Trophoblast cell (in vitro differentiated cells and primary cell): Measurements from ENCODE around the gene CHCHD3.

Experiments used
- DNase-seq, 2 donors: peaks; one replicate each; pipeline ENCODE4 v3.0.0-alpha.2; 2016
- H2AFZ ChIP-seq: 2 replicates; pipeline ENCODE4 v1.6.1; 2013; ENCODE audit warnings: low read length, moderate library complexity, mild to moderate bottlenecking; ENCODE audit not compliant: insufficient read depth, poor library complexity
- H2AK5ac ChIP-seq: 2 replicates; pipeline ENCODE4 v1.6.1; 2013; ENCODE audit warnings: mild to moderate bottlenecking, low read length
- H2BK120ac ChIP-seq: 2 replicates; pipeline ENCODE4 v1.6.1; 2013; ENCODE audit warnings: low read length, mild to moderate bottlenecking, moderate library complexity; ENCODE audit not compliant: insufficient read depth, poor library complexity
- H2BK12ac ChIP-seq: 2 replicates; pipeline ENCODE4 v1.6.1; 2013; ENCODE audit warnings: mild to moderate bottlenecking, low read length, moderate library complexity
- H2BK5ac ChIP-seq: 2 replicates; pipeline ENCODE4 v1.6.1; 2013; ENCODE audit warnings: low read length, low read depth, moderate library complexity, mild to moderate bottlenecking; ENCODE audit not compliant: poor library complexity
- H3K14ac ChIP-seq: 2 replicates; pipeline ENCODE4 v1.6.1; 2013; ENCODE audit warnings: mild to moderate bottlenecking, low read length
- H3K18ac ChIP-seq: 2 replicates; pipeline ENCODE4 v1.6.1; 2013; ENCODE audit warnings: mild to moderate bottlenecking, low read length
- H3K23ac ChIP-seq: 2 replicates; pipeline ENCODE4 v1.6.1; 2013; ENCODE audit warnings: low read length
- H3K27ac ChIP-seq: 2 replicates; pipeline ENCODE4 v1.5.1; 2013; ENCODE audit warnings: low read depth, mild to moderate bottlenecking, inconsistent platforms, low read length, moderate library complexity
- H3K27me3 ChIP-seq: 2 replicates; pipeline ENCODE4 v1.6.1; 2013; ENCODE audit warnings: inconsistent platforms, mild to moderate bottlenecking, low read length, moderate library complexity; ENCODE audit not compliant: insufficient read depth
- H3K36me3 ChIP-seq, 2 experiments: 1 replicate in 1 of 2; 2 replicates in 1 of 2; pipeline ENCODE4 v1.6.1; 2013; ENCODE audit warnings: low read length in 2 of 2, mild to moderate bottlenecking in 2 of 2, moderate library complexity in 1 of 2; ENCODE audit not compliant: insufficient read depth in 2 of 2, control insufficient read depth in 1 of 2
- H3K4ac ChIP-seq: 2 replicates; pipeline ENCODE4 v1.6.1; 2013; ENCODE audit warnings: low read depth, mild to moderate bottlenecking, low read length, moderate library complexity
- H3K4me1 ChIP-seq, 2 experiments: 1 replicate in 1 of 2; 2 replicates in 1 of 2; pipeline ENCODE4 v1.6.1; 2013; ENCODE audit warnings: low read length in 2 of 2, mild to moderate bottlenecking in 2 of 2, moderate library complexity in 1 of 2; ENCODE audit not compliant: insufficient read depth in 2 of 2, control insufficient read depth in 1 of 2
- H3K4me2 ChIP-seq: 2 replicates; pipeline ENCODE4 v1.6.1; 2013; ENCODE audit warnings: inconsistent platforms, mild to moderate bottlenecking, low read length, moderate library complexity
- H3K4me3 ChIP-seq: 2 replicates; pipeline ENCODE4 v1.5.1; 2013; ENCODE audit warnings: mild to moderate bottlenecking, low read depth, low read length, inconsistent platforms
- H3K79me1 ChIP-seq: one replicate; pipeline ENCODE4 v1.6.1; 2013; ENCODE audit warnings: low read length
- H3K79me2 ChIP-seq: 2 replicates; pipeline ENCODE4 v1.6.1; 2013; ENCODE audit warnings: low read length, mild to moderate bottlenecking; ENCODE audit not compliant: control insufficient read depth, insufficient read depth, poor library complexity
- H3K9ac ChIP-seq: 2 replicates; pipeline ENCODE4 v1.6.1; 2013; ENCODE audit warnings: mild to moderate bottlenecking, low read length
- H3K9me3 ChIP-seq: 2 replicates; pipeline ENCODE4 v1.6.1; 2013; ENCODE audit warnings: low read depth, mild to moderate bottlenecking, control low read depth, inconsistent platforms, low read length; ENCODE audit not compliant: insufficient read depth
- H4K12ac ChIP-seq: 2 replicates; pipeline ENCODE4 v1.6.1; 2013; ENCODE audit warnings: low read depth, mild to moderate bottlenecking, low read length, moderate library complexity
- H4K8ac ChIP-seq: 2 replicates; pipeline ENCODE4 v1.6.1; 2013; ENCODE audit warnings: low read depth, mild to moderate bottlenecking, low read length, moderate library complexity
- H4K91ac ChIP-seq: one replicate; pipeline ENCODE4 v1.6.1; 2013; ENCODE audit warnings: low read depth, mild to moderate bottlenecking, low read length, moderate library complexity
- WGBS: extraction: QIAGEN DNeasy Blood & Tissue Kit; methylation state at CpG from one replicate; pipeline ENCODE4 v1.1.7; 2013; ENCODE audit warnings: missing lambda C conversion rate; ENCODE audit not compliant: insufficient read length, insufficient coverage; ENCODE audit errors: extremely low coverage; 5-methylcytosine and 5-hydroxymethylcytosine counted together

CHCHD3 gene

DNA sequence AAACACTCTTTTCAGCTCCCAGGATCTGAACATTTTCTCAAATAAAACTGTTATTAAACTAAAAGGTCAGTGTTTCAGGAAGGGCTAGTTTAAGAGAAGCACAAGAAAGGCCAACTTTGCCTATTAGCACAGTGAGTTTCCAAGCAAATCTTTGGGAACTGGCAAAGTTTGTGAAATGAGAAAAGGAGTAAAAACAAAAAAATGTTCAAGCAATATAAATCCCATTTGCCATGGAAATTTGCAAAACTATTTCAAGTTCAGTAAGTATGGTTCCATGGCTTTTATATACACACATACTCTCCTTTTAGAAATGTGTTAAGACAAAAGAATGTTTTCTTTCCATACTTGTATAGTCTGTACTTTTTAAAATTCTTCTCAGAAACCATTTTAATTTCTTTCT lies 51.5 kb downstream of the CHCHD3 start:
- Histone ChIP-seq H2AFZ (no peak overlapping the region), H3K23ac (no peak overlapping the region), H4K91ac (no peak overlapping the region), H3K4me3 (no peak overlapping the region), H3K9ac (no peak overlapping the region), H3K27me3 (no peaks in the 10 kb centered on the region), H3K14ac (no peak overlapping the region), H3K4me2 (no peak overlapping the region), H3K4ac (no peak overlapping the region), H3K79me1 (no peaks in the 10 kb centered on the region), H2BK12ac (no peak overlapping the region), H2AK5ac (no peak overlapping the region), H2BK120ac (no peak overlapping the region), H2BK5ac (no peak overlapping the region), H4K8ac (no peak overlapping the region), H3K9me3 (no peaks in the 10 kb centered on the region), H4K12ac (no peak overlapping the region), H3K4me1 (no peaks in the 10 kb centered on the region), H3K18ac (no peak overlapping the region), H3K27ac (no peak overlapping the region), H3K79me2 (no peaks in the 10 kb centered on the region), H3K36me3 (no peaks in the 10 kb centered on the region)
- DNase-seq: no peak

GRCh38 chr7:133029463-133029862 lies 52.4 kb downstream of the CHCHD3 start:
- no peaks in the 10 kb centered on the region for H3K79me1 ChIP-seq
- no peak overlapping the region for H3K14ac ChIP-seq
- no peak overlapping the region for H4K12ac ChIP-seq
- no peak overlapping the region for H3K27ac ChIP-seq
- no peak overlapping the region for H2BK120ac ChIP-seq
- no peak overlapping the region for H2BK5ac ChIP-seq
- H3K9ac ChIP-seq: no peak overlapping the region
- no peak overlapping the region for H4K91ac ChIP-seq
- no peaks in the 10 kb centered on the region for H3K4me1 ChIP-seq
- no peak overlapping the region for H3K4me2 ChIP-seq
- no peak overlapping the region for H2BK12ac ChIP-seq
- no peak overlapping the region for H3K4me3 ChIP-seq
- no peaks in the 10 kb centered on the region for H3K36me3 ChIP-seq
- no CpG with 5 or more reads among the region's 5 CpGs for WGBS
- H3K4ac ChIP-seq: no peak overlapping the region
- H2AFZ ChIP-seq: no peak overlapping the region
- no peaks in the 10 kb centered on the region for H3K9me3 ChIP-seq
- no peak for DNase-seq
- no peaks in the 10 kb centered on the region for H3K79me2 ChIP-seq
- H3K23ac ChIP-seq: no peak overlapping the region
- H3K27me3 ChIP-seq: no peaks in the 10 kb centered on the region
- no peak overlapping the region for H3K18ac ChIP-seq
- no peak overlapping the region for H2AK5ac ChIP-seq
- no peak overlapping the region for H4K8ac ChIP-seq

- no peak overlapping the region for H2BK120ac ChIP-seq
- H3K4me2 ChIP-seq: no peak overlapping the region
- no peak overlapping the region for H3K14ac ChIP-seq
- no peak overlapping the region for H2AK5ac ChIP-seq
- no peaks in the 10 kb centered on the region for H3K4me1 ChIP-seq
- no peaks in the 10 kb centered on the region for H3K27me3 ChIP-seq
- no peak overlapping the region for H3K9ac ChIP-seq
- no peak overlapping the region for H2AFZ ChIP-seq
- no peak overlapping the region for H2BK12ac ChIP-seq
- H4K91ac ChIP-seq: no peak overlapping the region
- no peaks in the 10 kb centered on the region for H3K79me1 ChIP-seq
- no peak for DNase-seq
- H3K9me3 ChIP-seq: no peaks in the 10 kb centered on the region
- no peak overlapping the region for H3K4ac ChIP-seq
- H2BK5ac ChIP-seq: no peak overlapping the region
- no peak overlapping the region for H3K4me3 ChIP-seq
- H4K8ac ChIP-seq: no peak overlapping the region
- H3K23ac ChIP-seq: no peak overlapping the region
- no peak overlapping the region for H3K18ac ChIP-seq
- H3K36me3 ChIP-seq: no peaks in the 10 kb centered on the region
- H4K12ac ChIP-seq: no peak overlapping the region
- no peak overlapping the region for H3K27ac ChIP-seq
- no peaks in the 10 kb centered on the region for H3K79me2 ChIP-seq
Observed at GRCh38 chr7:133027397-133027796, 54.5 kb downstream of the CHCHD3 start.

- Histone ChIP-seq H4K8ac (no peak overlapping the region), H2BK12ac (no peak overlapping the region), H3K4me2 (no peak overlapping the region), H2BK120ac (no peak overlapping the region), H3K9ac (no peak overlapping the region), H2AFZ (no peak overlapping the region), H3K4me3 (no peak overlapping the region), H3K4me1 (no peaks in the 10 kb centered on the region), H3K4ac (no peak overlapping the region), H3K36me3 (no peaks in the 10 kb centered on the region), H3K9me3 (no peaks in the 10 kb centered on the region), H4K91ac (no peak overlapping the region), H3K27me3 (no peaks in the 10 kb centered on the region), H2AK5ac (no peak overlapping the region), H3K18ac (no peak overlapping the region), H3K79me1 (no peaks in the 10 kb centered on the region), H3K79me2 (no peaks in the 10 kb centered on the region), H3K27ac (no peak overlapping the region), H2BK5ac (no peak overlapping the region), H3K14ac (no peak overlapping the region), H3K23ac (no peak overlapping the region), H4K12ac (no peak overlapping the region)
- no CpG with 5 or more reads among the region's 2 CpGs for WGBS
- no peak for DNase-seq
Observed at GRCh38 chr7:133026210-133026859, 55.6 kb downstream of the CHCHD3 start.
